MG63 (cell line): ENCODE measurements around the gene IL17RA. TPM values are rescaled to one million over a fixed set of nuclear protein-coding genes. Genes with fewer than 3 reads are reported as not detected.

Experiments
- DNase-seq: peaks from one replicate; pipeline ENCODE4 v3.0.0-alpha.2; 2020
- H3K27me3 ChIP-seq: fragments of 250-450 bp; sonication (Bioruptor Pico); 2 replicates; pipeline ENCODE4 v1.5.1; 2020; ENCODE audit warnings: mild to moderate bottlenecking, moderate library complexity
- H3K36me3 ChIP-seq: fragments of 250-450 bp; sonication (Bioruptor Pico); 2 replicates; pipeline ENCODE4 v1.5.1; 2020; ENCODE audit warnings: mild to moderate bottlenecking, moderate library complexity
- H3K4me3 ChIP-seq: fragments of 250-450 bp; sonication (Bioruptor Pico); 2 replicates; pipeline ENCODE4 v1.5.1; 2020; ENCODE audit warnings: mild to moderate bottlenecking, moderate library complexity
- H3K9me3 ChIP-seq: fragments of 250-450 bp; sonication (Bioruptor Pico); 2 replicates; pipeline ENCODE4 v1.5.1; 2020; ENCODE audit warnings: mild to moderate bottlenecking, moderate library complexity
- total RNA-seq: library from RNA; depleted of rRNA; stranded (reverse); fragments of >200 nt; shearing (Covaris generic); gene quantifications from 2 replicates; pipeline ENCODE4 v1.2.3, GENCODE V29; 2014; ENCODE audit warnings: low replicate concordance

IL17RA gene
- total RNA-seq, 1 experiment from 2014 or later, result 4.0 TPM

GRCh38 chr22:17112491-17113042 lies 27.8 kb downstream of the IL17RA start:
- H3K9me3 ChIP-seq, result no peaks in the 10 kb centered on the region
- DNase-seq, result no peak
- no peaks in the 10 kb centered on the region for H3K27me3 ChIP-seq
- H3K4me3 ChIP-seq, result no peak overlapping the region
- peaks cover 2% of the 10 kb centered on the region; the same call in 1 of the 2 replicates for H3K36me3 ChIP-seq

GRCh38 chr22:17113600-17113999 lies 28.8 kb downstream of the IL17RA start:
- H3K4me3 ChIP-seq, result no peak overlapping the region
- no peaks in the 10 kb centered on the region for H3K27me3 ChIP-seq
- no peaks in the 10 kb centered on the region for H3K9me3 ChIP-seq
- no peak for DNase-seq
- H3K36me3 ChIP-seq, result peaks cover 1% of the 10 kb centered on the region; the same call in 1 of the 2 replicates

- no peak for DNase-seq
- H3K9me3 ChIP-seq, result no peaks in the 10 kb centered on the region
- H3K36me3 ChIP-seq, result no peaks in the 10 kb centered on the region; the same call in 1 of the 2 replicates
- H3K27me3 ChIP-seq, result no peaks in the 10 kb centered on the region
- no peak overlapping the region for H3K4me3 ChIP-seq
These were observed 29.5 kb downstream of the IL17RA start for GRCh38 chr22:17114173-17114897.

- H3K9me3 ChIP-seq, result no peaks in the 10 kb centered on the region
- DNase-seq, result no peak
- no peaks in the 10 kb centered on the region for H3K36me3 ChIP-seq
- H3K4me3 ChIP-seq, result no peak overlapping the region
- H3K27me3 ChIP-seq, result no peaks in the 10 kb centered on the region
These were observed 30.1 kb downstream of the IL17RA start for GRCh38 chr22:17114898-17115235.

GRCh38 chr22:17115236-17115635 lies 30.4 kb downstream of the IL17RA start:
- H3K9me3 ChIP-seq, result no peaks in the 10 kb centered on the region

GRCh38 chr22:17115945-17116565 lies 31.3 kb downstream of the IL17RA start:
- no peak for DNase-seq
- Histone ChIP-seq H3K4me3 (no peak overlapping the region), H3K9me3 (no peaks in the 10 kb centered on the region), H3K36me3 (no peaks in the 10 kb centered on the region), H3K27me3 (no peaks in the 10 kb centered on the region)

More at GRCh38 chr22:17115236-17115635, 30.4 kb downstream of the IL17RA start:
- Histone ChIP-seq H3K4me3 (no peak overlapping the region), H3K27me3 (no peaks in the 10 kb centered on the region), H3K36me3 (no peaks in the 10 kb centered on the region)
- DNase-seq, result no peak

- DNase-seq, result no peak
- Histone ChIP-seq H3K9me3 (no peaks in the 10 kb centered on the region), H3K27me3 (no peaks in the 10 kb centered on the region), H3K36me3 (no peaks in the 10 kb centered on the region), H3K4me3 (no peak overlapping the region)
These were observed 32.0 kb downstream of the IL17RA start for GRCh38 chr22:17116572-17117330.

GRCh38 chr22:17117400-17117799 lies 32.6 kb downstream of the IL17RA start:
- Histone ChIP-seq H3K27me3 (no peaks in the 10 kb centered on the region), H3K9me3 (no peaks in the 10 kb centered on the region), H3K36me3 (no peaks in the 10 kb centered on the region), H3K4me3 (no peak overlapping the region)
- DNase-seq, result no peak

- Histone ChIP-seq H3K4me3 (no peak overlapping the region), H3K36me3 (no peaks in the 10 kb centered on the region), H3K27me3 (no peaks in the 10 kb centered on the region), H3K9me3 (no peaks in the 10 kb centered on the region)
- DNase-seq, result no peak
These were observed 33.1 kb downstream of the IL17RA start for GRCh38 chr22:17117890-17118289.

GRCh38 chr22:17118342-17118741 lies 33.5 kb downstream of the IL17RA start:
- Histone ChIP-seq H3K9me3 (no peaks in the 10 kb centered on the region), H3K36me3 (no peaks in the 10 kb centered on the region), H3K27me3 (no peaks in the 10 kb centered on the region), H3K4me3 (no peak overlapping the region)
- no peak for DNase-seq

- DNase-seq, result no peak
- Histone ChIP-seq H3K4me3 (no peak overlapping the region), H3K36me3 (no peaks in the 10 kb centered on the region), H3K27me3 (no peaks in the 10 kb centered on the region), H3K9me3 (no peaks in the 10 kb centered on the region)
These were observed 34.8 kb downstream of the IL17RA start for GRCh38 chr22:17119481-17120202.

- peak; percentile 57 for DNase-seq
- no peaks in the 10 kb centered on the region for H3K9me3 ChIP-seq
These were observed 35.5 kb downstream of the IL17RA start for GRCh38 chr22:17120281-17120680.

GRCh38 chr22:17120711-17121232 lies 36.0 kb downstream of the IL17RA start:
- no peaks in the 10 kb centered on the region for H3K9me3 ChIP-seq
- peak overlapping the region; percentile 39 for H3K4me3 ChIP-seq
- H3K27me3 ChIP-seq, result no peaks in the 10 kb centered on the region
- H3K36me3 ChIP-seq, result no peaks in the 10 kb centered on the region
- DNase-seq, result peak; percentile 16

More at GRCh38 chr22:17120281-17120680, 35.5 kb downstream of the IL17RA start:
- Histone ChIP-seq H3K27me3 (no peaks in the 10 kb centered on the region), H3K4me3 (no peak overlapping the region), H3K36me3 (no peaks in the 10 kb centered on the region)

- DNase-seq, result peak; percentile 72
- Histone ChIP-seq H3K27me3 (no peaks in the 10 kb centered on the region), H3K9me3 (no peaks in the 10 kb centered on the region)
These were observed 36.7 kb downstream of the IL17RA start, which contains the start of gene TMEM121B for GRCh38 chr22:17121233-17122195. Gene TMEM121B, minus strand, starts transcription at chr22:17121360. Its CDS starts 233 bp downstream, at chr22:17121127.

GRCh38 chr22:17130199-17130598 lies 45.4 kb downstream of the IL17RA start:
- no peak for DNase-seq
- H3K4me3 ChIP-seq, result no peak overlapping the region
- no peaks in the 10 kb centered on the region for H3K9me3 ChIP-seq
- H3K27me3 ChIP-seq, result no peaks in the 10 kb centered on the region
- H3K36me3 ChIP-seq, result no peaks in the 10 kb centered on the region

More at GRCh38 chr22:17121233-17122195, 36.7 kb downstream of the IL17RA start, which contains the start of gene TMEM121B:
- Histone ChIP-seq H3K4me3 (peak within 1 kb of the TSS; percentile 39), H3K36me3 (no peaks in the 10 kb centered on the region)
